B cell (primary cell): ENCODE results near the gene GGACT.

Source experiments
- EZH2 ChIP-seq: IDR thresholded peaks from 2 replicates; pipeline ENCODE4 v1.6.1; 2012; ENCODE audit warnings: borderline replicate concordance, low read depth, mild to moderate bottlenecking, moderate library complexity, low read length; ENCODE audit not compliant: insufficient read depth, poor library complexity, severe bottlenecking
- TF ChIP-seq, protein P1 (sequence below): fragments of 200-600 bp; IDR thresholded peaks from one replicate; pipeline ENCODE4 v1.8.0; 2022; ENCODE audit warnings: antibody characterized with exemption, mild to moderate bottlenecking

DNA sequence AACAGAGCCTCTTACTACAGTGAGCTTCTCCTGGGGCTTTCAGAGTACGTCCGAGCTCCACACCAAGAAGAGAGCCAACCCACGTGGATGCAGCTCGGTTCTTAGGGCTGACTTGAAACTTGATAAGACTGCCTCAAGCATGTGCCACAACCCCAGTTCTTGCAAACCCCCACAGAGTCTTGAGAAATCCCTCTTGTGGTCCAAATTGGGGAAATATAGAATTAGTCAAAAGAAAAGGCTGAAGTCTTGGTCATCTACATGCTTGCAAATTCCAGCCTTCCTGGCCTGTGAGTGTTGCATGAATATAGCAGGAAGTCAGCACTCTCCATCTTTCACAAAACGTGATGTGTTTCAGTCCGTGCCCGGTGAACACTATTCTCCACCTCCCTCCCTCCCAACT lies 95.2 kb downstream of the GGACT start:
- TF ChIP-seq, protein P1, sequence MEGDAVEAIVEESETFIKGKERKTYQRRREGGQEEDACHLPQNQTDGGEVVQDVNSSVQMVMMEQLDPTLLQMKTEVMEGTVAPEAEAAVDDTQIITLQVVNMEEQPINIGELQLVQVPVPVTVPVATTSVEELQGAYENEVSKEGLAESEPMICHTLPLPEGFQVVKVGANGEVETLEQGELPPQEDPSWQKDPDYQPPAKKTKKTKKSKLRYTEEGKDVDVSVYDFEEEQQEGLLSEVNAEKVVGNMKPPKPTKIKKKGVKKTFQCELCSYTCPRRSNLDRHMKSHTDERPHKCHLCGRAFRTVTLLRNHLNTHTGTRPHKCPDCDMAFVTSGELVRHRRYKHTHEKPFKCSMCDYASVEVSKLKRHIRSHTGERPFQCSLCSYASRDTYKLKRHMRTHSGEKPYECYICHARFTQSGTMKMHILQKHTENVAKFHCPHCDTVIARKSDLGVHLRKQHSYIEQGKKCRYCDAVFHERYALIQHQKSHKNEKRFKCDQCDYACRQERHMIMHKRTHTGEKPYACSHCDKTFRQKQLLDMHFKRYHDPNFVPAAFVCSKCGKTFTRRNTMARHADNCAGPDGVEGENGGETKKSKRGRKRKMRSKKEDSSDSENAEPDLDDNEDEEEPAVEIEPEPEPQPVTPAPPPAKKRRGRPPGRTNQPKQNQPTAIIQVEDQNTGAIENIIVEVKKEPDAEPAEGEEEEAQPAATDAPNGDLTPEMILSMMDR, result no peak
- no peak for TF ChIP-seq EZH2
